HG02678 (cell line): Measurements from ENCODE around the gene SHQ1.
"Not testable (repeated sequence)": the region's sequence is repeated elsewhere in the genome, so short reads cannot be mapped to it uniquely, and the experiment has no call there.

Experiments
- ATAC-seq: cut with Tn5 transposase; IDR thresholded peaks from one replicate; pipeline ENCODE4 v1.9.1; 2021; ENCODE audit warnings: mild to moderate bottlenecking, moderate library complexity; ENCODE audit not compliant: unreplicated experiment

The SHQ1 gene

DNA sequence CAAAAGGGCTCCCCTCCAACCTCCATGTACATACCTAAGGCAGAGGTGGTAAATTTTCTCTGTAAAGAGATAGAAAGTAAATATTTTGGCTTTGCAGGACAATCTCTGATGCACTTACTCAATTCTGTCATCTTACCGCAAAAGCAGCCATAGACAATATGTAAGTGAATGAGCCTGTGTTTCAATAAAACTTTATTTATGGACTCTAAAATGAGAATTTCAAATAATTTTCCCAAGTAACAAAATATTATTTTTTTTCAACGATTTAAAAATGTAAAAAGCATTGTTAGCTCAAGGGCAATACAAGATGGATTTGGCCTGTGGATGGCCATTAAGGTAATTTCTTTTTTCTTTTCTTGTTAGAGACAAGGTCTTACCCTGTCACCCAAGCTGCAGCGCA lies 44.7 kb downstream of the SHQ1 start:
- no peak for ATAC-seq

DNA sequence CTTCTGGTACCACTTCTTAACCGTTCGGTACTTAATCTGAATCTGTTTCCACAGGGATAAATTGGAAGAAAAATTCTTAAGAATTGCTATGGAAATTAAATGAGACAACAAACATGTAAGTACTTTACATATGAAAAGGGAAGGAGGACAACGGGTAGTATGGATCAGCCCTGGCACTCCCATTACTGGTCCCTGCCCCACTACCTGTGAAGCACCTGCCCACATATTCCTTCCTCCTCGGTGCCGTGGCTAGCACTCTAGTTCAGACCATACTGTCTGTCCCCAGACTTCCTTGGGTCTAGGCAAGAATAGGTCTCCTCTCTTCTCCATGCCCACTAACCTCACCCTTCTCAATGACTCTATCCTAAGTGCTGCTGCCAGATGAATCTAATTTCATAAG lies 46.2 kb downstream of the SHQ1 start:
- ATAC-seq = no peak

DNA sequence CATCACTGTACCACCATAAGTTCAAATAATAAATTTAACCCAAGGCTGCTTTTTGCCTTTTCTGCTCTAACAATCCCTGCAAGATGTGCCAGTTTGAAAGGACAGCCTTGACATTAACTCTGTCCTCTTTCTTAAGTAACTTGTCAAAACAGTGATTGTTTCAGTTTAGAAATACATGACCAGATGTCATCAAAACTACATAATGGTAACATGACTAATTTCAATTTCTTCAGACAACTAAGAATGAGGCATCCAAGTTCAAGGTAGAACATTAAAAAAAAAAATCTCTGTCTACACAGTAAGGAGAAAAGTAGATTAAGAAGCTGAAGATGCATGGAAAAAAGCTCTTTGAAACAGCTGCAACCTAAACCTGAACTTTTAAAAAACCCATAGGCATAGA lies 47.4 kb downstream of the SHQ1 start:
- ATAC-seq = no peak

DNA sequence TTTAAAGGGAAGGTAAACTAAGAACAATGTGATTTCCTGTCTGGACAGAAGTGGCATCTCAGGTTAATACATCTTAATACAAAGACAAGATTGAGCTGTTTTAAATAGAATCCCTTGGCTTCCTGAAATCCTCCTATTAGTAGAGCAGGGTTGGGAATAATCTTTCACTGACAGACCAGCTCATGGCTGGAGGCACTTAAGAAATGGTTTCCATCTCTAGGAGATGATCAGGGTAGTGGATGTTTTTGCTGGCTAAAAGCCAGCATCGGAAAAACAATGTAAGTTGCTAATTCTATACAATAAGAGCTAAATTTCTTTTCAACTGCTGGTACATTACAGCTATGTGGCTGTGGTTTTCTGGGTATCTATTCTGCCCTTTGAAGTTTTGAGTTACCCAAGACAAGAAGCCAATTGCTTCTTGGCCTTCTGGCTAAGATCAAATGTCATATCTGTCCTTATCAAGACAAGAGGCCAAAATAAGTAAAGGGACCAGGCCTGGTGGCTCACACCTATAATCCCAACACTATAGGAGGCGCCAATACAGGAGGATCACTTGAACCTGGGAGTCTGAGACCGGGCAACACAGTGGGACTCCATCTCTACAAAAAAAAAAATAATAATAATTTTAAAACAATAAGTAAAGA lies 49.6 kb downstream of the SHQ1 start:
- no peak for ATAC-seq

DNA sequence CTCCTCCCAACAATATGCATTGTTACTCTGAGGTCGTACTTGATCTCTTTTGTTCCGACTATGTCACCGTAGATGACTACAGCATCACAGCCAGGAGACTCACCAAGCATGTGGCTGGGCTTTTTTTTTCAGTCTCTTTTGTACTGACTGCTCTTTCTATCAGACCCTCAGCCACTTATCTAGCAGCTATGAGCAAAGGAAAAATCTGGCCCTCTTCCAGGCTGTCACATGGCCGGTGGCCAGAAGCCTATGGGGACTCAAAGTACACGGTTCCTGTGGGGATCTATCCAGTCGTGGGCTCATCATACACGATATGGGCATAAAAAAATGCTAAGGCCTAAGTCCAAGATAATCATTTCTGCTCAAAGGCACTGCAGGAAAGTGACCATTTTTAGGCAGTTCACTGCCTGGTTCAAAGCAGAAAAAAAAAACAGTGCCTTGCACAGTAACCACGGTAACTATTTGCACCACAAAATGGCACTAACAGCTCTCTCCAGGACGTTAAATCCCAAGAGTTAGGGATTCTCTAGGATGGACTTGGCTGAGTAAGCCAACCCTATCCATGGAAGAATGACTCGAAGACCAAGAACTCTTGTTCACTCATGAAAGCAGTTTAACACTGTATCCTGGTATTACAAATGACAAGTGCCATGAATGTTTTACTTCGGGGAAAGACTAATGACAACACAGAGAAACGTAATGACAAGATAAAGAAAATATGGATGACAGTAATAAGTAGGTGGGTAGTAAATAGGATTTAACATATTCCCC lies 50.3 kb downstream of the SHQ1 start:
- no peak for ATAC-seq

DNA sequence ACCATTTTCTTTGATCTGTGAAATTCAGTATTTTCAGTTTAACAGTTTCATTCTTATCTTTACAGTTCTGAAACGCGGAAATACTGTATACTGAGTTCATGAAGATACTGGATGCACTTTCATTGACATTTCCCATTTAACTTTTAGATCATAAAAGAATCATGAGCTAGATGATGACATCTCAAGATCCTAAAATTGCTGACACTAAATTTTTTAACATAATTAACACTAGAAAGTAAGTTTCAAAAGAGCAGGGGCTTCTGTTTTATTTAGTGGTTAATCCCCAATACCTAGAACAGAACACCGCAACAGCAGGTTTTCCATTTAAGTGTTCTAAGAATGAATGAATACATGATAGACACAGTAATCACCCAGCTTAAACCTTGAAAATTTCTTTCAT lies 54.2 kb downstream of the SHQ1 start:
- no peak for ATAC-seq

DNA sequence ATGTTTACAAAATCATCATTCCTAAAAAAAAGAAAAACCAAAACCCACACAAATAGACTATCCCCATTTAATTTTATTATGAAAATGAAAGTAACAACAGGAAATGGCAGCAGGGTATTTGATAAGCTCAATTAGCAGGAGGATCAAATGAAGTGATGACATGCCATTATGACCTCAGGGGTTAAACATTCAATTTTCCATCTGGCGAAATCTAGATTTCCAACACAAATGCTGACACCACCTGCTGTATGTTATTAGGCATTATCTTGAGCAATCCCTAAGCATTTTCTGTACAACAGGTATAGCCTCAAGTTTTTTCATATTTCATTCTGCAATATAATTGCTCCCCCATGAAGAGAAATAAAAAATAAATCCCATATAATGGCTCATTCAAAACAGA lies 57.1 kb downstream of the SHQ1 start:
- no peak for ATAC-seq

DNA sequence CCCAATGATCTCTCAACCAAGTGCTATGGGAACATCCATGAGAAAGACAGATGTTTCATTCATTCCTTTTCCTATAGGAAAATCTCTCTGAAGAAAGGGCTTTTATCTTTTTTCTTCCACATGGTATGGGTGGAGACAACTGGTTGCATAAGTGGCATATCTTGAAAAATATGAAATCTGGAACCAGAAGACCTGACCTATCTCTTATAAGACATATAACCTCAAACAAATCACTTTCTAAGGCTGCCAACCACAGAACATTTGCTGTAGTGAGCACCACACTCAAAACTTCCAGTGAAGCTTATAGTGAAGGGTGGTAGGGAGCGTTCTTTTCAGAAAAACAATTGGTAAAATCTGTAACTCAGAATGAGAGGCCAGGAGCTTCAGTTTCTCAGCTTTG lies 58.5 kb downstream of the SHQ1 start:
- ATAC-seq = no peak

DNA sequence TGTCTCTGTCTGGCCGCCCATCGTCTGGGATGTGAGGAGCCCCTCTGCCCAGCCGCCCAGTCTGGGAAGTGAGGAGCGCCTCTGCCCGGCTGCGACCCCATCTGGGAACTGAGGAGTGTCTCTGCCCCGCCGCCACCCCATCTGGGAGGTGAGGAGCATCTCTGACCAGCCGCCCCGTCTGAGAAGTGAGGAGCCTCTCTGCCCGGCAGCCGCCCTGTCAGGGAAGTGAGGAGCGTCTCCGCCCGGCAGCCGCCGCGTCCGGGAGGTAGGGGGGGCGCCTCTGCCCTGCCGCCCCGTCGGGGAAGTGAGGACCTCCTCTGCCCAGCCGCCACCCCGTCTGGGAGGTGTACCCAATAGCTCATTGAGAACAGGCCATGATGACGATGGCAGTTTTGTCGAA lies 60.0 kb downstream of the SHQ1 start:
- not testable (repeated sequence) for ATAC-seq

DNA sequence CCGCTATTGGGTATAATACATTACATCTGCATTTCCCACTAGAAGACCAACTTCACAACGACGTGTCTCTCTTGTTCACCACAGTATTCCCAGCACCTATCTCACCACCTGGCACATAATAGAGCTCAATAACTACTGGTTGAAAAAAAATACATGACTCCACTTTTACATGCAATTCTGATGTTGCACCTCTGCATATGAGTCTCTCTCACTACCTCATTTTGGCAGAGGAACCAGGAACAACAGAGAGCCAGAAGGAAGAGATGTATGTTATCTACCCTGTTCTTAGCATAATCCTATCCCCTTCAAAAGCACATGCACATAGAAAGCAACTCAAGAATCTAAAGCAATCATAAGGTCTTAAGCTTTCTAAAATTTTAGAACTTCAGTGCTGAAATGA lies 61.6 kb downstream of the SHQ1 start:
- ATAC-seq = no peak

DNA sequence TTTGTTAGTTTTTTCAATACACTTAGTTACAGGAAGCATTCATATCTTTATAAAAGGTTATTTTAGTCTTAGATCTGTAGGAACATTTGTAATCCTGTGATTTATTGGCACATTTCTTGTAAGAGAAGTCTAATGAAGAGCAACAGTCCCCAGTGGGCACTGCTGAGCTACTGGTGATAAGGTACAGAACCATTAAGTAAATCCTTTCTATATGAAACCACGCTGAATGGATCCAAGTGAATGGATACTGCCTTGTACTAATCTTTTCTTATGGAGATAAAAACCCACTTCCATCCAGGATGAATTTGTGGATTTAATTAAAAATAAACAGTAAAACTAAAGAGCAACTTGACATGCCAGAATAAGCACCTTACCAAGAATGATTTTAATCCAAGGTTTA lies 64.0 kb downstream of the SHQ1 start:
- no peak for ATAC-seq

DNA sequence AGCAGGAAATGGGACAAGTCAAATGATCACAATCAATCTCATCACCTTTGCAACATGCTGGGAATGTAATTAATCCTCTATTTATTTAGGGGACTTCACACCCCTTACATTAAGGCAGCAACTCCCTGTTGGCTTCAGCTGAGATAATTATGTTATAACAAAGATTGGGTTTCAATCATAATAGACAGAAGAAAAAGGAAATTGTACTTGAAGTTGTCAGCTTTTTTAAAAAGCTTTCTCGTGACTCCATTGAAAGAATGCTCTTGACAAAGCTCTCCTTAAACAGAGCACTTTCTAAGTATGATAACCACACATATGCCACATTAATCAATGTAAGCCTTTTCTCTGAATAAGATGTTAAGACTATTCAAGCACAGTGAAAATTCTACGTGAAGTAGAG lies 65.7 kb downstream of the SHQ1 start:
- no peak for ATAC-seq

DNA sequence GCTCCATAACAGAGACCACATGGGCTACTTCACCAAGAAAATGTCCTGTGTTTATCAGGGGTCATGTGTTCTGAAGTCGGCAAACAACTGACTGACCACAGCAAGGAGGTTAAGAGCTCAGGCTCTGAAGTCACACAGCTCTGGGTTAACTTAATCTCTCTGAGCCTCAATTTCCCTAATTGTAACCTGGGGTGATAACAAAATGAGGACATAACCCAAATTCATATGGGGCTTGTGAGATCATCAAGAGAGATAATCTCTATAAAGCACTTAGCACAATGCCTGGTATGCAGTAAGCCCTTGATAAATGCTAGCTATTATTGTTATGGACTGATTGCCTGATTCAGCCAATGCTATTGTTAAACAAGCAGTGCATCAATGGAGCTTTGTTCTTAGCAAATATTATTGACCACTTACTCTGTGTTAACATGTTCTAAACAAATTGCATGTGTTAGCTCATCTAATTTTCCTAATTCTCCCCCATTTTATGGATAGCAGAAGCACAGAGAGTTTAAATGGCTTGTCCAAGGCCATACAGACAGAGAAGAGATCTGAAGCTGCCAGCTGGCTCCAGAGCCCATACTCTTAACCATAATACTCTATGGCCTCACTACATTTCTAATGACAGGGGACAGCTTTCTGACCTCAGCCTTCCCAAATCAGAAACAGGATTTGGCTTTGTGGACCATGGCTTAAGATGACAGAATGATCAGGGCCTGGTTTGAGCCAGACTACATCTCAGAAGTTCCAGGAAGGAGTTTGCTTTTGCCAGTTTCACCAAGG lies 78.3 kb downstream of the SHQ1 start:
- ATAC-seq = no peak

DNA sequence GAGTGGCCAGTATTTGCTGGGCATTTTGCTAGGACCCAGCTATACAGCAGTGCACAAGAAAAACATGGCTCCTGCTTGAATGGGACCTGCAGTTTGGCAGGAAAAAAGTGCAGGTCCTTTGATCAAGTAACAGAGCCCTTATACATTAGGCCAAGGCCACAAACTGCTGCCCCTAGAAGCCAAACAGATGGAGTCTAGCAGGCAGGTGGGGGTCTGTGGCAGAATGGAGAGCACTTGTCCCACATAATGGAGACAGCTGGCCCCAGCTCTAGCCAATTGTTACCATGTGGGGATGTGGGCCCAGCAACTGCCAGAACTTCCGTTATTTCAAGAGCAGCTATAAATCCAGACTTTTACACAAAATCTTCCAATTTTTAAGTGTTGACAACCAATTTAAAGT lies 79.3 kb downstream of the SHQ1 start:
- ATAC-seq = no peak

DNA sequence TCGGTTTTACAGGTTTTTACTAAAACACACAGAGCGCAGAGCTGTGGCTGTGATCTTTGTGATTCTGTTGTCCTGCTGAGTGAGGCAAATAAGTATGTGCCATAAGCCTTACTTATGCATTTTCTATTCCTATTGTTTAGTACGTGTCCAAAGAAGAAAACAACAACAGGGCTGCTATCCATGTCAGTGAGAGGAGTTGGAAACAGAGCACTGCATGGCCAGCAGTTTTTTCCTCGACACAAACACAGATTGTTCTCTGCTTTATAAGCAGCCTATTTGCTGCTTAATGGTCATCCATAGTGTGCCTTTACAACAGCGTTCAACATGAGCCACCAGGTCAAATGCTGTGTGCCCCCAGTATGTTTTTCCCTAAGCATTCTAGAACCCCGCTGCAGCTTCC lies 79.8 kb downstream of the SHQ1 start:
- no peak for ATAC-seq

DNA sequence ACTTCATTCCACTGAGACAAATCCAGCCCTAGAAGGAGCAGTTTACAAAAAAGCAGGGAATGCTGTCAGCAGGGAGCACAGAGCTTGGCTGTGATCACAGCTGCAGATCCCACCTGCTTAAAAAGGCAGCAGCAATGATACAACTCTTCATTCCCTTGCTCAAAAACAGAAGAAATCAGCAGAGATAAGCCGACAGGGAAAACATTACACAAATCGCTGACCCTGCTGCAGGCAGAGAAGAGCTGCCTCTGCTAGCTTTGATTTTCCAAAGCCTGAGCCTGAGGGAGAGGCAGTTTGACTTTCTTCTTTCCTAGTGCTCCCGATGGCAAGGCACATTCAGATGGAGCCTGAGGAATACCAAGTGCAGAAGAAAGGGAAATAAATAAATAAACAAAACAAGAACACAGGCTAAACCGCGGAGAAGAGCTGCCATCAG lies 80.2 kb downstream of the SHQ1 start:
- ATAC-seq = no peak

DNA sequence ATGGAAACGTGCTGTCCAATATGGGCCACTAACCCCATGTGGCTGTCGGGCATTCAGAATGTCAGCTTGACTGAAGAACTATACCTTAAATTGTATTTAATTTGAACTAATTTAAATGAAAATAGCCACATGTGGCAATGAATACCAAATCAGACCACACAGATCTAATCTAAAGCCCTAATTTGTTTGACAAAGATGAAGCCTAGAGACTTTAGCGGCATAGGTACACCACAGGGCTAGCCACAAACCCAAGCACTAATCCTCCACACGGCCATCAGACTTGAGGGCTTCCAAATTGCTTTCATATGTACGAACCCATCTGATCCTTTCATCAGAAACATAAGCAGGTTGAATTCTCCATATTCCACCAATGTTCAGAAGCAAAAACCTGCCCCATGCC lies 81.4 kb downstream of the SHQ1 start:
- ATAC-seq = no peak

DNA sequence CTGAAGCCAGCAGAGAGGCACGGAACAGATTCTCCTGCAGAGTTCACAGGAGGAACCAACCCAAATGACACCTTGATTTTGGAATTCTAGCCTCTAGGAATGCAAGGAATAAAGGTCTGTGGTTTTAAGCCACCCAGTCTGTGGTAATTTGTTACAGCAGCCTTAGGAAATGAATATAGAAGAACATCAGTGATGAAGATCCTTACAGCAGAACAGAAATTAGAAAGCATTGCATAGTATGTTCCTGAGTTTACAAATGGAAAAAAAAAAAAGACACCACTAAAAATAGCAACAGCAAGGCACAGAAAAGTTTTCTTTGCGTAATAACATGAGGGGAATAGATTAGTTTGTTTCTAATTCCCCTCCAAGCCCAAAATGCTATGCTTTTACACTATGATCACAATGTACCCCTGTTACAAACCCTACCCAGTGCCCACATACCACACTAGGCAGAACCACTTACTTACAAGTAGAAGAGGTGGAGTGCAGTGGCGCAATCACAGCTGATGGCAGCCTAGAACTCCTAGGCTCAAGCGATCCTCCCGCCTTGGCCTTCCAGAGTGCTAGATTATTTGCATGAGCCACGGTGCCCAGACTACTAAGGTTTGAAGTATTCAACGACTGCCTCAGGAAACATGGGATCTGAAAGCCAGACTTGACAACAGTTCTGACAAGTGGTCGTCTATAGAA lies 84.3 kb downstream of the SHQ1 start:
- ATAC-seq = no peak

DNA sequence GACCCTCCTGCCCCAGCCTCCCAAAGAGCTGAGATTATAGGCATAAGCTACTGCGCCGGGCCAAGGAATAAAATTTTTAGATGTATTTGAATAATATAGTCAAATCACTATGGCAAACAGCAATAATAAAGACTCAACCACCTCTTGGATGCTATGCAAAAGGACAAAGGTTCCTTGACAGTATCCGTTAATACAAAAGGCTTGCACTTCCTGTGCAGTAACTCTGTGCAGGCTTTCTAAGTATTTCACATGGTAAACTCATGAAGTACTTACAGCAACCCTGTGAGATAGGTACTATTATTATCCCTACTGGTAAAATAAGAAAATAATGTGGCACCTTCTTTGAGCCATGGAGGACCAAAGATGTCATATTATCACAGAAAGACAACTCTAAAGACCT lies 86.8 kb downstream of the SHQ1 start:
- no peak for ATAC-seq

DNA sequence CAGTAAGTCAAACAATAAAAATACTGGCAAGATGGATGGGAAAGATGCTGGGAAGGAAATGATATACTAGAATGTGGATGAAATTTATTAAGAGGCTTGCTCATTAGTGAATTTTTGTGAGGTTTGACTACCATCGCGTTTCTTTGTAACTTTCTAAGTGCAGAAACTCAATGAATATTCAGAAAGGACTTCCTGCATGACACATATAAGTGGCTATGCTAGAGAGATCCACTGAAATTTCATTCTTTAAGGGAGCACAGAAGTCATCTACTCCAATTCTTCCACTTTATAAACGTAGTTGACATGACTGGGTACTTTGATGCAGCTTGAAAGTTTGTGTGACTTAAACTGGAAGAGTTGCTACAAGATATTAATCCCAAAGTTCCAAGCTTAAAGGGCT lies 88.0 kb downstream of the SHQ1 start:
- no peak for ATAC-seq

DNA sequence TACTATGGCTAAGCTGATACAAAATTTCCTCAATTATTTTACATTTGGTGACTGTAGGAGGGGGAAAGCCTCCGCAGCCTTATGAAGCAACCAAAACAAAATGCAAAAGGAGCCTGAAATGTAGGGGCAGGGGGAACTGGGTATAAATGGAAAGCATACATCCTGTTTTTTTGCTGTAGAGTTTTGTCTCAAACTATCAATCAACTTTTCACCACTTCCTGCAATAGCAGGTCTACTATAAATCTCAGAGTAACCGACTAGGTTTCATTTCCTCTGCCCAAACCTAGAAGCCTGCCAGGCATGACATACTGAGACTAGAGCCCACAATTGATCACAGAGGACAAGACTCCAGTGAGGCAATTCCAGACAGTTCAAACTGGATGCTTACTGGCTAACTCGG lies 91.3 kb downstream of the SHQ1 start:
- peak; percentile 100 for ATAC-seq
